GM12878 (cell line): Measurements from ENCODE around the gene AOPEP.

Experiments
- BRCA1 ChIP-seq: IDR thresholded peaks from 2 replicates; pipeline ENCODE4 v1.6.1; 2011; ENCODE audit warnings: low read depth, low read length, improper control_type of control experiment
- CREM ChIP-seq: IDR thresholded peaks from 2 replicates; pipeline ENCODE4 v1.6.1; 2014; ENCODE audit warnings: antibody characterized with exemption, low read depth
- EP300 ChIP-seq, 2 experiments: fragments of 150-350 bp in 1 of 2; IDR thresholded peaks; 2 replicates each; pipeline ENCODE4 v1.6.1; 2011 to 2012; ENCODE audit warnings: low read depth in 2 of 2, low read length in 2 of 2, borderline replicate concordance in 1 of 2, improper control_type of control experiment in 1 of 2, inconsistent platforms in 1 of 2; ENCODE audit not compliant: control insufficient read depth in 1 of 2
- NR2F1 ChIP-seq: fragments of 450-650 bp; conservative IDR thresholded peaks from 2 replicates; pipeline ENCODE4 v1.6.1; 2017; ENCODE audit warnings: mild to moderate bottlenecking
- POLR2A ChIP-seq: IDR thresholded peaks from 2 replicates; pipeline ENCODE4 v1.6.1; 2011; ENCODE audit warnings: low read depth, mild to moderate bottlenecking, low read length
- RAD21 ChIP-seq: IDR thresholded peaks from 2 replicates; pipeline ENCODE4 v1.6.1; 2011; ENCODE audit warnings: mild to moderate bottlenecking, low read depth, low read length, moderate library complexity; ENCODE audit not compliant: insufficient read depth
- SIX5 ChIP-seq: IDR thresholded peaks from 2 replicates; pipeline ENCODE4 v1.6.1; 2011; ENCODE audit warnings: mild to moderate bottlenecking, low read depth, low read length, moderate library complexity; ENCODE audit not compliant: severe bottlenecking
- STAT3 ChIP-seq: IDR thresholded peaks from 2 replicates; pipeline ENCODE4 v1.6.1; 2011; ENCODE audit warnings: low read depth, low read length, improper control_type of control experiment
- SUZ12 ChIP-seq: fragments of 200-600 bp; sonication (generic); IDR thresholded peaks from one replicate; pipeline ENCODE4 v1.6.1; 2018; ENCODE audit warnings: antibody characterized with exemption, mild to moderate bottlenecking; ENCODE audit not compliant: unreplicated experiment
- ZNF24 ChIP-seq: fragments of 450-650 bp; IDR thresholded peaks from 2 replicates; pipeline ENCODE4 v1.6.1; 2017; ENCODE audit warnings: antibody characterized with exemption, mild to moderate bottlenecking
- ZNF274 ChIP-seq: IDR thresholded peaks from one replicate; pipeline ENCODE4 v1.8.0; 2011; ENCODE audit not compliant: insufficient read length, insufficient read depth
- TF ChIP-seq, protein P1 (sequence below), 3 experiments: IDR thresholded peaks in 2 of 3; conservative IDR thresholded peaks in 1 of 3; 2 replicates each; pipeline ENCODE4 v1.5.1; 2011; ENCODE audit warnings: low read depth in 3 of 3, low read length in 3 of 3, mild to moderate bottlenecking in 3 of 3, control low read depth in 2 of 3, moderate library complexity in 2 of 3, inconsistent platforms in 1 of 3, mixed read lengths in 1 of 3; ENCODE audit not compliant: control insufficient read depth in 2 of 3, insufficient read depth in 1 of 3; ENCODE audit errors: extremely low read depth in 1 of 3
- TF ChIP-seq, protein P2 (sequence below): IDR thresholded peaks from 2 replicates; pipeline ENCODE4 v1.6.1; 2011; ENCODE audit warnings: low read depth, low read length, improper control_type of control experiment, borderline replicate concordance
- TF ChIP-seq, protein P3 (sequence below): fragments of 450-650 bp; IDR thresholded peaks from 2 replicates; pipeline ENCODE4 v1.6.1; 2017; ENCODE audit warnings: mild to moderate bottlenecking, moderate library complexity

DNA sequence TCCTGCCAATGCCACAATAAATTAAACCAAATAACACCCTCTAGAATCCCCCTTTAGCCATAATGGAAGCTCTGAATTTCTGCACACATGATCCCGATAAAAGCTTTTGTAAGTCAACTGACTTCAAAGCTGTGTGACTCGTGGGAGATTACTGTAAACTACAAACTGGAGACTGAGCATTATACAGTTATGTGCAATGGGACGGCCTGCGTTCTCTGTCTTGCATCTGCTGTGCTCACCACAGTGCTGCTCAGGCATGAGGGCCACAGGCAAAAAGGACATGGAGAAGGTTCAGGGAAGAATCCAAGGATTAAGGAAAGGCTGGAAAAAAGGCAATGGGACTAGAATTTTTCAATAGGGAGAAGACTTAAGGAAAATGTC is 406.8 kb downstream of the AOPEP start:
- TF ChIP-seq SUZ12 = no peak
- no peak for TF ChIP-seq BRCA1
- no peak for TF ChIP-seq POLR2A
- TF ChIP-seq, protein P1, sequence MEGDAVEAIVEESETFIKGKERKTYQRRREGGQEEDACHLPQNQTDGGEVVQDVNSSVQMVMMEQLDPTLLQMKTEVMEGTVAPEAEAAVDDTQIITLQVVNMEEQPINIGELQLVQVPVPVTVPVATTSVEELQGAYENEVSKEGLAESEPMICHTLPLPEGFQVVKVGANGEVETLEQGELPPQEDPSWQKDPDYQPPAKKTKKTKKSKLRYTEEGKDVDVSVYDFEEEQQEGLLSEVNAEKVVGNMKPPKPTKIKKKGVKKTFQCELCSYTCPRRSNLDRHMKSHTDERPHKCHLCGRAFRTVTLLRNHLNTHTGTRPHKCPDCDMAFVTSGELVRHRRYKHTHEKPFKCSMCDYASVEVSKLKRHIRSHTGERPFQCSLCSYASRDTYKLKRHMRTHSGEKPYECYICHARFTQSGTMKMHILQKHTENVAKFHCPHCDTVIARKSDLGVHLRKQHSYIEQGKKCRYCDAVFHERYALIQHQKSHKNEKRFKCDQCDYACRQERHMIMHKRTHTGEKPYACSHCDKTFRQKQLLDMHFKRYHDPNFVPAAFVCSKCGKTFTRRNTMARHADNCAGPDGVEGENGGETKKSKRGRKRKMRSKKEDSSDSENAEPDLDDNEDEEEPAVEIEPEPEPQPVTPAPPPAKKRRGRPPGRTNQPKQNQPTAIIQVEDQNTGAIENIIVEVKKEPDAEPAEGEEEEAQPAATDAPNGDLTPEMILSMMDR (IDR thresholded peaks at IDR 0.05 in 2 of 3, conservative IDR thresholded peaks at IDR 0.05 in 1 of 3; ENCODE audit: control insufficient read depth in 2 of 3, extremely low read depth in 1 of 3, insufficient read depth in 1 of 3, low read depth in 3 of 3, low read length in 3 of 3) = no peak
- no peak for TF ChIP-seq CREM
- TF ChIP-seq STAT3 = no peak
- TF ChIP-seq SIX5 = no peak
- TF ChIP-seq ZNF274 = no peak
- TF ChIP-seq RAD21 = no peak
- TF ChIP-seq EP300 (IDR thresholded peaks at IDR 0.05; ENCODE audit: borderline replicate concordance in 1 of 2, control insufficient read depth in 1 of 2, low read depth in 2 of 2, low read length in 2 of 2) = no peak
- TF ChIP-seq NR2F1 = no peak
- TF ChIP-seq, protein P2, sequence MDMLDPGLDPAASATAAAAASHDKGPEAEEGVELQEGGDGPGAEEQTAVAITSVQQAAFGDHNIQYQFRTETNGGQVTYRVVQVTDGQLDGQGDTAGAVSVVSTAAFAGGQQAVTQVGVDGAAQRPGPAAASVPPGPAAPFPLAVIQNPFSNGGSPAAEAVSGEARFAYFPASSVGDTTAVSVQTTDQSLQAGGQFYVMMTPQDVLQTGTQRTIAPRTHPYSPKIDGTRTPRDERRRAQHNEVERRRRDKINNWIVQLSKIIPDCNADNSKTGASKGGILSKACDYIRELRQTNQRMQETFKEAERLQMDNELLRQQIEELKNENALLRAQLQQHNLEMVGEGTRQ = no peak
- TF ChIP-seq ZNF24 = no peak
- TF ChIP-seq, protein P3, sequence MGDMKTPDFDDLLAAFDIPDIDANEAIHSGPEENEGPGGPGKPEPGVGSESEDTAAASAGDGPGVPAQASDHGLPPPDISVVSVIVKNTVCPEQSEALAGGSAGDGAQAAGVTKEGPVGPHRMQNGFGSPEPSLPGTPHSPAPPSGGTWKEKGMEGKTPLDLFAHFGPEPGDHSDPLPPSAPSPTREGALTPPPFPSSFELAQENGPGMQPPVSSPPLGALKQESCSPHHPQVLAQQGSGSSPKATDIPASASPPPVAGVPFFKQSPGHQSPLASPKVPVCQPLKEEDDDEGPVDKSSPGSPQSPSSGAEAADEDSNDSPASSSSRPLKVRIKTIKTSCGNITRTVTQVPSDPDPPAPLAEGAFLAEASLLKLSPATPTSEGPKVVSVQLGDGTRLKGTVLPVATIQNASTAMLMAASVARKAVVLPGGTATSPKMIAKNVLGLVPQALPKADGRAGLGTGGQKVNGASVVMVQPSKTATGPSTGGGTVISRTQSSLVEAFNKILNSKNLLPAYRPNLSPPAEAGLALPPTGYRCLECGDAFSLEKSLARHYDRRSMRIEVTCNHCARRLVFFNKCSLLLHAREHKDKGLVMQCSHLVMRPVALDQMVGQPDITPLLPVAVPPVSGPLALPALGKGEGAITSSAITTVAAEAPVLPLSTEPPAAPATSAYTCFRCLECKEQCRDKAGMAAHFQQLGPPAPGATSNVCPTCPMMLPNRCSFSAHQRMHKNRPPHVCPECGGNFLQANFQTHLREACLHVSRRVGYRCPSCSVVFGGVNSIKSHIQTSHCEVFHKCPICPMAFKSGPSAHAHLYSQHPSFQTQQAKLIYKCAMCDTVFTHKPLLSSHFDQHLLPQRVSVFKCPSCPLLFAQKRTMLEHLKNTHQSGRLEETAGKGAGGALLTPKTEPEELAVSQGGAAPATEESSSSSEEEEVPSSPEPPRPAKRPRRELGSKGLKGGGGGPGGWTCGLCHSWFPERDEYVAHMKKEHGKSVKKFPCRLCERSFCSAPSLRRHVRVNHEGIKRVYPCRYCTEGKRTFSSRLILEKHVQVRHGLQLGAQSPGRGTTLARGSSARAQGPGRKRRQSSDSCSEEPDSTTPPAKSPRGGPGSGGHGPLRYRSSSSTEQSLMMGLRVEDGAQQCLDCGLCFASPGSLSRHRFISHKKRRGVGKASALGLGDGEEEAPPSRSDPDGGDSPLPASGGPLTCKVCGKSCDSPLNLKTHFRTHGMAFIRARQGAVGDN = no peak
